ENCODE measurements around the gene GAPDHS. TPM values are rescaled to one million over a fixed set of nuclear protein-coding genes. Genes with fewer than 3 reads are reported as not detected.

The GAPDHS gene
- total RNA-seq, 1 experiment from 2014 or later, result not detected

- intact Hi-C loops (cut with micrococcal nuclease), result no loop called here
- H3K9me3 ChIP-seq (ENCODE audit: control insufficient read depth in 1 of 2, insufficient read depth in 1 of 2, low read depth in 1 of 2, low read length in 2 of 2), result no peaks in the 10 kb centered on the region
- no peaks in the 10 kb centered on the region for H3K4me1 ChIP-seq (ENCODE audit: control insufficient read depth in 1 of 2, insufficient read depth in 2 of 2, low read length in 2 of 2)
- no peaks in the 10 kb centered on the region for H3K79me2 ChIP-seq (ENCODE audit: insufficient read depth, low read length)
- ATAC-seq, result peak; percentile 78
- no TSS peak for BruUV-seq (replicated peaks)
- no peaks in the 10 kb centered on the region for H4K20me1 ChIP-seq (ENCODE audit: insufficient read depth)
- no peak within 1 kb of the TSS for H3K9ac ChIP-seq (ENCODE audit: low read length)
- ChIA-PET POLR2A (no interaction called here), RAD21 (ENCODE audit: low non-redundant PET in 1 of 2, low total read pairs in 2 of 2, uncharacterized antibody in 2 of 2, unreplicated experiment in 2 of 2) (no interaction called here), CTCF (no interaction called here)
- TF ChIP-seq POLR2A (IDR thresholded peaks at IDR 0.05; ENCODE audit: borderline replicate concordance, extremely low read depth, insufficient read depth, insufficient read length) (no peak), EGR1 (IDR thresholded peaks at IDR 0.05; ENCODE audit: low read depth) (no peak), CTCF (IDR thresholded peaks at IDR 0.05 in 2 of 3, conservative IDR thresholded peaks at IDR 0.05 in 1 of 3; ENCODE audit: borderline replicate concordance in 1 of 3, insufficient read depth in 1 of 3, low read depth in 2 of 3, low read length in 2 of 3) (no peak), JUND (IDR thresholded peaks at IDR 0.05) (no peak), TCF7L2 (IDR thresholded peaks at IDR 0.05; ENCODE audit: borderline replicate concordance, extremely low read depth, insufficient read depth, insufficient read length) (no peak), YY1 (IDR thresholded peaks at IDR 0.05; ENCODE audit: extremely low read depth, insufficient replicate concordance, low read depth, low read length) (no peak), CBX3 (IDR thresholded peaks at IDR 0.05; ENCODE audit: low read depth) (no peak)
- no peak within 1 kb of the TSS for H3K4me3 ChIP-seq (replicated peaks in 1 of 2; ENCODE audit: low read depth in 1 of 2, low read length in 2 of 2)
- H3K9me2 ChIP-seq (ENCODE audit: insufficient read depth), result no peaks in the 10 kb centered on the region
- H3K27me3 ChIP-seq (ENCODE audit: insufficient read depth, low read length), result no peaks in the 10 kb centered on the region
- DNase-seq (ENCODE audit: low read depth, low spot score), result no peak
- no peak within 1 kb of the TSS for H3K4me2 ChIP-seq (ENCODE audit: low read length)
- no peak within 1 kb of the TSS for H3K27ac ChIP-seq (ENCODE audit: low read depth, low read length)
- no peak within 1 kb of the TSS for H2AFZ ChIP-seq (ENCODE audit: low read depth, low read length, poor library complexity, severe bottlenecking)
- H3K36me3 ChIP-seq (ENCODE audit: control insufficient read depth in 1 of 2, insufficient read depth in 2 of 2, low read length in 2 of 2), result no peaks in the 10 kb centered on the region
Measured at GRCh38 chr19:35585848-35586247, 52.6 kb downstream of the GAPDHS start, which contains the start of gene PMIS2. PMIS2 (plus strand) TSS chr19:35586173; CDS start chr19:35586260, 87 bp downstream.

- no peak overlapping the region for H3K9ac ChIP-seq (ENCODE audit: low read length)
- BruUV-seq (replicated peaks), result no TSS peak
- H3K4me1 ChIP-seq (ENCODE audit: control insufficient read depth in 1 of 2, insufficient read depth in 2 of 2, low read length in 2 of 2), result no peaks in the 10 kb centered on the region
- H3K9me2 ChIP-seq (ENCODE audit: insufficient read depth), result no peaks in the 10 kb centered on the region
- DNase-seq (ENCODE audit: low read depth, low spot score) (no peak), ATAC-seq (no peak)
- no peaks in the 10 kb centered on the region for H3K36me3 ChIP-seq (ENCODE audit: control insufficient read depth in 1 of 2, insufficient read depth in 2 of 2, low read length in 2 of 2)
- ChIA-PET RAD21 (ENCODE audit: low non-redundant PET in 1 of 2, low total read pairs in 2 of 2, uncharacterized antibody in 2 of 2, unreplicated experiment in 2 of 2) (no interaction called here), POLR2A (no interaction called here), CTCF (no interaction called here)
- H4K20me1 ChIP-seq (ENCODE audit: insufficient read depth), result no peaks in the 10 kb centered on the region
- no peak overlapping the region for H3K4me3 ChIP-seq (replicated peaks in 1 of 2; ENCODE audit: low read depth in 1 of 2, low read length in 2 of 2)
- intact Hi-C loops (cut with micrococcal nuclease), result no loop called here
- H3K79me2 ChIP-seq (ENCODE audit: insufficient read depth, low read length), result no peaks in the 10 kb centered on the region
- H3K27ac ChIP-seq (ENCODE audit: low read depth, low read length), result no peak overlapping the region
- H3K9me3 ChIP-seq (ENCODE audit: control insufficient read depth in 1 of 2, insufficient read depth in 1 of 2, low read depth in 1 of 2, low read length in 2 of 2), result no peaks in the 10 kb centered on the region
- H3K4me2 ChIP-seq (ENCODE audit: low read length), result no peak overlapping the region
- no peak overlapping the region for H2AFZ ChIP-seq (ENCODE audit: low read depth, low read length, poor library complexity, severe bottlenecking)
- H3K27me3 ChIP-seq (ENCODE audit: insufficient read depth, low read length), result no peaks in the 10 kb centered on the region
- no peak for TF ChIP-seq FOSL1 (IDR thresholded peaks at IDR 0.05; ENCODE audit: low read depth)
- no peak for TF ChIP-seq YY1 (IDR thresholded peaks at IDR 0.05; ENCODE audit: extremely low read depth, insufficient replicate concordance, low read depth, low read length)
- no peak for TF ChIP-seq REST (IDR thresholded peaks at IDR 0.05; ENCODE audit: low read depth)
- TF ChIP-seq ELF1 (IDR thresholded peaks at IDR 0.05; ENCODE audit: borderline replicate concordance, low read depth), result no peak
- no peak for TF ChIP-seq SP1 (IDR thresholded peaks at IDR 0.05; ENCODE audit: low read depth)
Measured at GRCh38 chr19:35587321-35587720, 54.1 kb downstream of the GAPDHS start.
